Hepatic stellate cell (primary cell): ENCODE results near the gene THRB.
"Not testable (repeated sequence)": the region's sequence is repeated elsewhere in the genome, so short reads cannot be mapped to it uniquely, and the experiment has no call there.

ENCODE experiments used
- DNase-seq: peaks from one replicate; pipeline ENCODE4 v3.0.0; 2011; ENCODE audit warnings: low spot score

The THRB gene

GRCh38 chr3:24447836-24448235, 46.8 kb downstream of the THRB start:
- DNase-seq = no peak

GRCh38 chr3:24446032-24446431, 48.6 kb downstream of the THRB start:
- no peak for DNase-seq

- DNase-seq = no peak
Measured at GRCh38 chr3:24443476-24443875, 51.2 kb downstream of the THRB start.

GRCh38 chr3:24440760-24441464, 53.7 kb downstream of the THRB start:
- DNase-seq = no peak

- DNase-seq = no peak
Measured at GRCh38 chr3:24439021-24439420, 55.6 kb downstream of the THRB start.

GRCh38 chr3:24437326-24437725, 57.3 kb downstream of the THRB start:
- no peak for DNase-seq

GRCh38 chr3:24435584-24435983, 59.1 kb downstream of the THRB start:
- no peak for DNase-seq

GRCh38 chr3:24434651-24435050, 60.0 kb downstream of the THRB start:
- no peak for DNase-seq

- DNase-seq = no peak
Measured at GRCh38 chr3:24433838-24434591, 60.6 kb downstream of the THRB start.

- no peak for DNase-seq
Measured at GRCh38 chr3:24432989-24433388, 61.7 kb downstream of the THRB start.

- DNase-seq = no peak
Measured at GRCh38 chr3:24428481-24428880, 66.2 kb downstream of the THRB start.

GRCh38 chr3:24426896-24427295, 67.8 kb downstream of the THRB start:
- no peak for DNase-seq

- DNase-seq = not testable (repeated sequence)
Measured at GRCh38 chr3:24420829-24421228, 73.8 kb downstream of the THRB start.

- no peak for DNase-seq
Measured at GRCh38 chr3:24420224-24420623, 74.4 kb downstream of the THRB start.

GRCh38 chr3:24419067-24419791, 75.4 kb downstream of the THRB start:
- no peak for DNase-seq

GRCh38 chr3:24417730-24418129, 76.9 kb downstream of the THRB start:
- no peak for DNase-seq

- DNase-seq = no peak
Measured at GRCh38 chr3:24416224-24416623, 78.4 kb downstream of the THRB start.

- DNase-seq = no peak
Measured at GRCh38 chr3:24415824-24416223, 78.8 kb downstream of the THRB start.

GRCh38 chr3:24413662-24414061, 81.0 kb downstream of the THRB start:
- DNase-seq = not testable (repeated sequence)

GRCh38 chr3:24410860-24411259, 83.8 kb downstream of the THRB start:
- no peak for DNase-seq

- no peak for DNase-seq
Measured at GRCh38 chr3:24407980-24408680, 86.5 kb downstream of the THRB start.

GRCh38 chr3:24406900-24407299, 87.8 kb downstream of the THRB start:
- DNase-seq = no peak
